Liver (tissue), 9 donors: ENCODE measurements around the gene SKA3. TPM values are rescaled to one million over a fixed set of nuclear protein-coding genes. Genes with fewer than 3 reads are reported as not detected.
"Not testable (repeated sequence)": the region's sequence is repeated elsewhere in the genome, so short reads cannot be mapped to it uniquely, and the experiment has no call there.

Experiments used
- DNase-seq: peaks from one replicate; pipeline ENCODE4 v3.0.0-alpha.2; 2017; ENCODE audit warnings: low spot score
- H3K27ac ChIP-seq, 2 donors: one replicate each; pipeline ENCODE4 v1.7.0; 2013; ENCODE audit warnings: inconsistent platforms in 2 of 2, low read length in 2 of 2, control low read depth in 1 of 2, low read depth in 1 of 2, mild to moderate bottlenecking in 1 of 2
- H3K27me3 ChIP-seq, 4 donors: one replicate each; pipeline versions ENCODE4 v1.6.1 to v1.7.0; 2013; ENCODE audit warnings: low read length in 3 of 4, inconsistent platforms in 1 of 4, mild to moderate bottlenecking in 1 of 4, moderate library complexity in 1 of 4; ENCODE audit not compliant: control insufficient read depth in 4 of 4, insufficient read depth in 4 of 4
- H3K36me3 ChIP-seq, 4 donors: one replicate each; pipeline versions ENCODE4 v1.6.1 to v1.7.0; 2013; ENCODE audit warnings: low read length in 3 of 4, mild to moderate bottlenecking in 3 of 4, low read depth in 1 of 4, moderate library complexity in 1 of 4; ENCODE audit not compliant: control insufficient read depth in 4 of 4, insufficient read depth in 3 of 4
- H3K4me1 ChIP-seq, 4 donors: one replicate each; pipeline versions ENCODE4 v1.6.1 to v1.7.0; 2013; ENCODE audit warnings: low read length in 3 of 4, mild to moderate bottlenecking in 3 of 4, moderate library complexity in 1 of 4; ENCODE audit not compliant: control insufficient read depth in 4 of 4, insufficient read depth in 4 of 4
- H3K4me3 ChIP-seq, 3 donors: one replicate each; pipeline versions ENCODE4 v1.6.1 to v1.7.0; 2013; ENCODE audit warnings: low read length in 3 of 3, control low read depth in 1 of 3, low read depth in 1 of 3, mild to moderate bottlenecking in 1 of 3
- H3K9ac ChIP-seq, 2 donors: one replicate each; pipeline ENCODE4 v1.7.0; 2013; ENCODE audit warnings: low read length in 2 of 2, mild to moderate bottlenecking in 2 of 2, moderate library complexity in 2 of 2, control low read depth in 1 of 2, low read depth in 1 of 2
- H3K9me3 ChIP-seq, 4 donors: one replicate each; pipeline versions ENCODE4 v1.6.1 to v1.7.0; 2013; ENCODE audit warnings: low read length in 3 of 4; ENCODE audit not compliant: control insufficient read depth in 4 of 4
- EGR1 ChIP-seq, 2 donors: IDR thresholded peaks; 2 replicates each; pipeline ENCODE4 v1.6.1; 2016 to 2018; ENCODE audit warnings: antibody characterized with exemption in 2 of 2, low read depth in 2 of 2
- FOXA1 ChIP-seq: IDR thresholded peaks from 2 replicates; pipeline ENCODE4 v1.6.1; 2016; ENCODE audit warnings: antibody characterized with exemption
- FOXA2 ChIP-seq: IDR thresholded peaks from 2 replicates; pipeline ENCODE4 v1.6.1; 2016; ENCODE audit warnings: antibody characterized with exemption
- HNF4A ChIP-seq, 2 donors: conservative IDR thresholded peaks; 2 replicates each; pipeline ENCODE4 v1.6.1; 2016; ENCODE audit warnings: antibody characterized with exemption in 2 of 2, mild to moderate bottlenecking in 2 of 2
- HNF4G ChIP-seq: IDR thresholded peaks from 2 replicates; pipeline ENCODE4 v1.6.1; 2016; ENCODE audit warnings: antibody characterized with exemption
- JUND ChIP-seq, 2 donors: IDR thresholded peaks; 2 replicates each; pipeline ENCODE4 v1.6.1; 2016; ENCODE audit warnings: antibody characterized with exemption in 2 of 2
- NR2F2 ChIP-seq: IDR thresholded peaks from 2 replicates; pipeline ENCODE4 v1.6.1; 2016; ENCODE audit warnings: antibody characterized with exemption
- RXRA ChIP-seq, 2 donors: IDR thresholded peaks; 2 replicates each; pipeline ENCODE4 v1.6.1; 2017 to 2018; ENCODE audit warnings: antibody characterized with exemption in 2 of 2, mild to moderate bottlenecking in 1 of 2
- SP1 ChIP-seq: IDR thresholded peaks from 2 replicates; pipeline ENCODE4 v1.6.1; 2018; ENCODE audit warnings: antibody characterized with exemption, mild to moderate bottlenecking
- TAF1 ChIP-seq: conservative IDR thresholded peaks from 2 replicates; pipeline ENCODE4 v1.6.1; 2016; ENCODE audit warnings: antibody characterized with exemption, mild to moderate bottlenecking
- YY1 ChIP-seq: IDR thresholded peaks from 2 replicates; pipeline ENCODE4 v1.6.1; 2016; ENCODE audit warnings: antibody characterized with exemption, mild to moderate bottlenecking
- ZBTB33 ChIP-seq: IDR thresholded peaks from 2 replicates; pipeline ENCODE4 v1.6.1; 2016; ENCODE audit warnings: antibody characterized with exemption
- WGBS: extraction: QIAGEN DNeasy Blood & Tissue Kit; methylation state at CpG from one replicate; pipeline ENCODE4 v1.1.7; 2013; 5-methylcytosine and 5-hydroxymethylcytosine counted together
- polyA plus RNA-seq, 2 donors: library from polyadenylated mRNA; stranded (reverse) in 1 of 2; unstranded in 1 of 2; fragments of 200-250 nt in 1 of 2; fragments of >200 nt in 1 of 2; fragmentation: Nextera tagmentation in 1 of 2; extraction: Ambion mirVana in 1 of 2; gene quantifications; one replicate each; pipeline versions ENCODE4 v1.2.1 to v1.2.3, GENCODE V29; 2013 to 2015
- total RNA-seq, 2 donors: library from RNA; depleted of rRNA; stranded (reverse); fragments of >200 nt; gene quantifications; one replicate each; pipeline ENCODE4 v1.2.3, GENCODE V29; 2014
- TF ChIP-seq, protein P1 (sequence below): fragments of 150-350 bp; IDR thresholded peaks from 2 replicates; pipeline ENCODE4 v1.5.1; 2017; ENCODE audit warnings: improper control_type of control experiment, low read depth, low read length; ENCODE audit not compliant: missing input control
- TF ChIP-seq, protein P2 (sequence below): IDR thresholded peaks from 2 replicates; pipeline ENCODE4 v1.6.1; 2016; ENCODE audit warnings: antibody characterized with exemption, mild to moderate bottlenecking
- donor health status: healthy.
- donor health status: healthy.
- donor health status: healthy.
- donor health status: healthy.
- donor health status: healthy.

Gene SKA3
- total and polyA plus RNA-seq, 4 donors: under 0.01 to 4.9 (median 0.52) TPM

GRCh38 chr13:21216332-21216731 lies 40.0 kb upstream of the SKA3 start:
- Histone ChIP-seq H3K27me3 (no peaks in the 10 kb centered on the region), H3K9ac (no peak overlapping the region), H3K4me1 (no peaks in the 10 kb centered on the region), H3K27ac (no peak overlapping the region), H3K4me3 (no peak overlapping the region), H3K36me3 (no peaks in the 10 kb centered on the region), H3K9me3 (no peaks in the 10 kb centered on the region)
- TF ChIP-seq FOXA2 (no peak), NR2F2 (no peak), EGR1 (IDR thresholded peaks at IDR 0.05; ENCODE audit: low read depth in 2 of 2) (no peak), FOXA1 (no peak), JUND (IDR thresholded peaks at IDR 0.05) (no peak), RXRA (IDR thresholded peaks at IDR 0.05) (no peak), TAF1 (no peak), YY1 (no peak)
- TF ChIP-seq, protein P1, sequence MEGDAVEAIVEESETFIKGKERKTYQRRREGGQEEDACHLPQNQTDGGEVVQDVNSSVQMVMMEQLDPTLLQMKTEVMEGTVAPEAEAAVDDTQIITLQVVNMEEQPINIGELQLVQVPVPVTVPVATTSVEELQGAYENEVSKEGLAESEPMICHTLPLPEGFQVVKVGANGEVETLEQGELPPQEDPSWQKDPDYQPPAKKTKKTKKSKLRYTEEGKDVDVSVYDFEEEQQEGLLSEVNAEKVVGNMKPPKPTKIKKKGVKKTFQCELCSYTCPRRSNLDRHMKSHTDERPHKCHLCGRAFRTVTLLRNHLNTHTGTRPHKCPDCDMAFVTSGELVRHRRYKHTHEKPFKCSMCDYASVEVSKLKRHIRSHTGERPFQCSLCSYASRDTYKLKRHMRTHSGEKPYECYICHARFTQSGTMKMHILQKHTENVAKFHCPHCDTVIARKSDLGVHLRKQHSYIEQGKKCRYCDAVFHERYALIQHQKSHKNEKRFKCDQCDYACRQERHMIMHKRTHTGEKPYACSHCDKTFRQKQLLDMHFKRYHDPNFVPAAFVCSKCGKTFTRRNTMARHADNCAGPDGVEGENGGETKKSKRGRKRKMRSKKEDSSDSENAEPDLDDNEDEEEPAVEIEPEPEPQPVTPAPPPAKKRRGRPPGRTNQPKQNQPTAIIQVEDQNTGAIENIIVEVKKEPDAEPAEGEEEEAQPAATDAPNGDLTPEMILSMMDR: no peak
- TF ChIP-seq, protein P2, sequence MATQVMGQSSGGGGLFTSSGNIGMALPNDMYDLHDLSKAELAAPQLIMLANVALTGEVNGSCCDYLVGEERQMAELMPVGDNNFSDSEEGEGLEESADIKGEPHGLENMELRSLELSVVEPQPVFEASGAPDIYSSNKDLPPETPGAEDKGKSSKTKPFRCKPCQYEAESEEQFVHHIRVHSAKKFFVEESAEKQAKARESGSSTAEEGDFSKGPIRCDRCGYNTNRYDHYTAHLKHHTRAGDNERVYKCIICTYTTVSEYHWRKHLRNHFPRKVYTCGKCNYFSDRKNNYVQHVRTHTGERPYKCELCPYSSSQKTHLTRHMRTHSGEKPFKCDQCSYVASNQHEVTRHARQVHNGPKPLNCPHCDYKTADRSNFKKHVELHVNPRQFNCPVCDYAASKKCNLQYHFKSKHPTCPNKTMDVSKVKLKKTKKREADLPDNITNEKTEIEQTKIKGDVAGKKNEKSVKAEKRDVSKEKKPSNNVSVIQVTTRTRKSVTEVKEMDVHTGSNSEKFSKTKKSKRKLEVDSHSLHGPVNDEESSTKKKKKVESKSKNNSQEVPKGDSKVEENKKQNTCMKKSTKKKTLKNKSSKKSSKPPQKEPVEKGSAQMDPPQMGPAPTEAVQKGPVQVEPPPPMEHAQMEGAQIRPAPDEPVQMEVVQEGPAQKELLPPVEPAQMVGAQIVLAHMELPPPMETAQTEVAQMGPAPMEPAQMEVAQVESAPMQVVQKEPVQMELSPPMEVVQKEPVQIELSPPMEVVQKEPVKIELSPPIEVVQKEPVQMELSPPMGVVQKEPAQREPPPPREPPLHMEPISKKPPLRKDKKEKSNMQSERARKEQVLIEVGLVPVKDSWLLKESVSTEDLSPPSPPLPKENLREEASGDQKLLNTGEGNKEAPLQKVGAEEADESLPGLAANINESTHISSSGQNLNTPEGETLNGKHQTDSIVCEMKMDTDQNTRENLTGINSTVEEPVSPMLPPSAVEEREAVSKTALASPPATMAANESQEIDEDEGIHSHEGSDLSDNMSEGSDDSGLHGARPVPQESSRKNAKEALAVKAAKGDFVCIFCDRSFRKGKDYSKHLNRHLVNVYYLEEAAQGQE: no peak
- WGBS: 41% methylated on average over 13 of the region's 13 CpGs
- DNase-seq: no peak

- H3K4me1 ChIP-seq, H3K4me3 ChIP-seq, DNase-seq, H3K36me3 ChIP-seq, H3K9me3 ChIP-seq, H3K9ac ChIP-seq, H3K27me3 ChIP-seq, H3K27ac ChIP-seq: not testable (repeated sequence)
- 82% methylated on average over 6 of the region's 6 CpGs for WGBS
These were observed 39.1 kb upstream of the SKA3 start for GRCh38 chr13:21215419-21215818.

- no peak overlapping the region for H3K4me3 ChIP-seq
- H3K27ac ChIP-seq: no peak overlapping the region
- no peaks in the 10 kb centered on the region for H3K9me3 ChIP-seq
- no peak overlapping the region for H3K9ac ChIP-seq
- no peak for DNase-seq
- no peaks in the 10 kb centered on the region for H3K27me3 ChIP-seq
- H3K36me3 ChIP-seq: no peaks in the 10 kb centered on the region
- 84% methylated on average over 7 of the region's 7 CpGs for WGBS
- H3K4me1 ChIP-seq: no peaks in the 10 kb centered on the region
- TF ChIP-seq ZBTB33 (no peak), YY1 (no peak), JUND (IDR thresholded peaks at IDR 0.05) (no peak), HNF4A (conservative IDR thresholded peaks at IDR 0.05) (no peak), HNF4G (no peak), EGR1 (IDR thresholded peaks at IDR 0.05; ENCODE audit: low read depth in 2 of 2) (no peak), RXRA (IDR thresholded peaks at IDR 0.05) (no peak), NR2F2 (no peak), TAF1 (no peak), SP1 (no peak), FOXA1 (no peak)
- TF ChIP-seq, protein P2: no peak
These were observed 35.9 kb upstream of the SKA3 start for GRCh38 chr13:21212138-21212775.
